Activated CD4-positive, alpha-beta T cell treated with anti-CD3 and anti-CD28 coated beads, Interleukin-2, Interleukin-6, amounts not matched to agents 100 ng/mL and 50 ng/mL, durations not matched to agents 16 hours and 8 hours (primary cell): ENCODE measurements around the gene RYR2.

Experiments used
- DNase-seq: peaks from one replicate; pipeline ENCODE4 v3.0.0-alpha.2; 2020

RYR2 gene

DNA sequence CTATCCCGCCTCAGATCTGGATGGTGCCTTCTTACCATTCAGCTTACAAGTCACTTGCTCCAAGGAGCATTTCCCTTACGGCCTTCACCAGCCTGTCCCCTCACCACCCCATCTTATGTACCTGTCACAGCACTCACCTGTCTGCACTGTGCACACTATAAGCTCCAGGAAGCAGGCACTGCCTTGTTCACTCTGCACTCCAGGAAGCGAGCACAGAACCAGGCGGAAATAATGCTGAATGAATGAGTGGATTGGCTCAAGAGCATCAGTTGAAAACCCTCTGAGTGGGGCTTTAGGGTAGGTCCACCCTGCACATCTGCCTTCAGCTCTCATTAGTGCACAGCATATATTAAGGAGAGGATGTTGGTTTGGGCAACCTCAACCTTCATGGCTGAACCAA lies 8.9 kb upstream of the RYR2 start:
- no peak for DNase-seq

DNA sequence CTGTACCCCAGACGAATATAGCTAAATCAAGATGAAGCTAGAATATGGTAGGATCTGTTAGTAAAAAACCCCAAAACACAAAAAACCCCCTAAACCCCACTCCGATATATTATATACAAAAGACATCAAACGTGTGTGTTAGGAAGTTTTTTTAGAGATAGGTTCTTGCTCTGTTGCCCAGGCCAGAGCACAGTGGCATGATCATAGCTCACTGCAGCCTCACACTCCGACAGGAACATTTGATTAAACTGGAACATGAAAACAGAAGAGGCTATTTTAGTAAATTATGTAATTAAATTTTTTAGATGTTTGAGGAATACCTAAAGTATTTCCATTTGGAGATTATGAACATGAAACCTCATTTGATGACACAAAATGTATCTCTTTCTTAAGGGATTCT lies 8.2 kb upstream of the RYR2 start:
- no peak for DNase-seq

DNA sequence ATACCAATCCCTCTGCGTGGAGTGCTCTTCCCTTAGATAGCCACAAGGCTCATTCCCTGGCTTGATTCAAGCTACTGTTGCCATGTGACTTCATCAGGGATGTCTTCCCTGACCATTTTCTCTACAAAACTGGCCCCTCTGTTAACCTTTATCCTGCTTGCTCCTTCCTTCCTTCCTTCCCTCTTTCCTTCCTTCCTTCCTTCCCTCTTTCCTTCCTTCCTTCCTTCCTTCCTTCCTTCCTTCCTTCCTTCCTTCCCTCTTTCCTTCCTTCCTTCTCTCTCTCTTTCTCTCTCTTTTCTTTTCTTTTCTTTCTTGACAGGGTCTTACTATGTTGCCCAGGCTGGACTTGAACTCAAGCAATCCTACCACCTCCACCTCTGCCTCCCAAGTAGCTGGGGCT lies 6.2 kb upstream of the RYR2 start:
- no peak for DNase-seq

DNA sequence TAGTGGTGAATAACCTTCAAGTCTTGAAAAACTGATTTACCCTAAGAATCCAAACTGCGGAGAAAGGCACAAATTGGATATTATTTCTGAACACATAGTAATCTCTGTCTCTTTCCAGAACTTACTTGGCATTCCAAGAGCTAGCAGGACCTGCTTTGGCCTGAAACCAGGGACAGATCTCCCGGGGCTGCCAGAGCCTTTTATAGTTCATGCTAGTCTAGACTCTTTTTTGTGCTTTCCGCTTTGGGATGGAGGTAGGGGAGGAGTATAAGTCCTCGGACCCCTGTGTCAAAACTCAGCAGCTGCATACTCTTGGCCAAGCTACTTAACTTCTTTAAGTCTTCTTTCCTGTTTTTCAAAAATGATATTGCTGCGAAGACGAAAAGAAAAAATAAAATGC lies 3.8 kb upstream of the RYR2 start:
- DNase-seq, result no peak

DNA sequence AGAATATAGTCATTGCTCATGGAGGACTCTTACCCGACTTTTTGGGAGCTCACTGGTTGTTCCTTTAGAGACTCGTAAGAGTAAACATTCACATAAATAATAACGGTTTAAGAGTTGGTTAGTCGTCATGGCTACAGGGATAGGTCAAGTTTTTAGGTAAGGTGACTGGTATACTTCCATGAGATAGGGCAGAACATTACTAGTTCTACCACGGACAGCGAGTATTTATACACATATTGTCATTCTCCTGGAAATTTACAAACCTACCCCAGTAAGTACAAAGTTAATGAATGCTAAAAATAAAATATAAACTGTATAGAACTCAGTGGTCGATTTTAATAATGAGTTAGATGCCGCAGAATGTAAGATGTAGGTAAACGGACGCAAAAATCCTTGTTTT lies 1.2 kb upstream of the RYR2 start:
- DNase-seq, result no peak

DNA sequence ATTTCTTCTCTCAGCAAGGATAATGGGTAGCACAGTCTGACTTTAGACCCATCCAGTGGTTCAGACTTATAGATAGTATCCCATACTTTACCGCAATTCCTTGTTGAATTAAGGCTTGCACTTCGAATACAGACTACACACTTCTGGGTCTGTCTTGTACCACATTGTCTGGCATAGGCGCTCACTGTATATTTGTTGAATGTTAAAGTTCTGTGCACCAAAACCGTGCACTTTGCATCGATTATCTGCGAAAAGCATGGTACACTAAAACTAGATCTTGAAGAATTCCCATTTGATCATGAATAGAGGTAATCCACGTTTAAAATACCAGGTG lies 556 bp upstream of the RYR2 start:
- no peak for DNase-seq

DNA sequence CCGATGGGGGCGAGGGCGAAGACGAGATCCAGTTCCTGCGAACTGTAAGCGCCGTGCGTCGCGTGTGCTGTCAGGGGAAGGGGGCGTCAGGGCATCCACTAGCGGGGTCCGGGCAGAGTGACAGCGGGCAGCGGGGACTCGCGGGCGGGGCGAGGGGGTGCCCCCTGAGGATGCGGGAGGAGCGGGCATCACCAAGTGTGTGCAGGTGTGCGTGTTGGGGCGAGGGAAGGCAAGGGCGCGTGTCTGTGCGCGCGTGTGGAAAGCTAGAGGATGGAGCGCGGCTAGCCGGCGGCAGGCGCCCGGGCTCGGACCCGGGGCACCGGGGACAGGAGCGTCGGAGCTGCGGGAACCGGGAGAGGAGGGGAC lies 525 bp downstream of the RYR2 start:
- DNase-seq, result no peak

DNA sequence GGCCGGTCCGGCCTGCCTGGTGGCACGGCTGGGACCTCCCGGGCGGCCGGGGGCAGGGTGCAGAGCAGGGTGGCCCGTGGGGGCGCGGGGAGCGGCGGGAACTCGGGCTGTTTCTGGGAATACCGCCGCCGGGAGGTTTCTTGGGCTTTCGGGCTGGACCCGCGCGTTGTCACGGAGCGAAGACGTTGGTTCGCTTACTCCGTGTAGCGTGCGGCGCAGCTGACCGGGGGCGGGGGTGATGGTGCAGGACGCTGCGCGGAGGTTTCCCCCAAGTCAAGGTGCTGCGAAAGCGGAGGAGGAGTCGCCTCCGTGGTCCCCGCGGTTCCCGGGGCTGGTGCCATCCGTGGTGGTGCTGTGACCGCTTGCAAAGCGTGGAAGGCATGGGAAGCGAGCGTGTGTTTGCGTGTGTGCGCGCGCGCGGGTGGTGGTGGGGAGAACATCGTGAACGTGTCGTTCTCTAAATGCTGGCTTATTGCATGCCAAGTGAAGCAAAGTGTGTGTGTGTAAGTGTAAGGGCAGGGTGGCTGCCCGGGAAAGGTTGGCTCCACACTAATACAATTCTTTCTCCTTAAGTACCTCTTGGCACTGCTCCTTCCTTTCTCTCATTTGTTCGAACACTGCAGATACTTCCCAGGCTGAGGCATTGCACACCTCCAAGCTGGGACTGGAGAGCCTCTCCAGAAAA lies 1.1 kb downstream of the RYR2 start:
- no peak for DNase-seq

DNA sequence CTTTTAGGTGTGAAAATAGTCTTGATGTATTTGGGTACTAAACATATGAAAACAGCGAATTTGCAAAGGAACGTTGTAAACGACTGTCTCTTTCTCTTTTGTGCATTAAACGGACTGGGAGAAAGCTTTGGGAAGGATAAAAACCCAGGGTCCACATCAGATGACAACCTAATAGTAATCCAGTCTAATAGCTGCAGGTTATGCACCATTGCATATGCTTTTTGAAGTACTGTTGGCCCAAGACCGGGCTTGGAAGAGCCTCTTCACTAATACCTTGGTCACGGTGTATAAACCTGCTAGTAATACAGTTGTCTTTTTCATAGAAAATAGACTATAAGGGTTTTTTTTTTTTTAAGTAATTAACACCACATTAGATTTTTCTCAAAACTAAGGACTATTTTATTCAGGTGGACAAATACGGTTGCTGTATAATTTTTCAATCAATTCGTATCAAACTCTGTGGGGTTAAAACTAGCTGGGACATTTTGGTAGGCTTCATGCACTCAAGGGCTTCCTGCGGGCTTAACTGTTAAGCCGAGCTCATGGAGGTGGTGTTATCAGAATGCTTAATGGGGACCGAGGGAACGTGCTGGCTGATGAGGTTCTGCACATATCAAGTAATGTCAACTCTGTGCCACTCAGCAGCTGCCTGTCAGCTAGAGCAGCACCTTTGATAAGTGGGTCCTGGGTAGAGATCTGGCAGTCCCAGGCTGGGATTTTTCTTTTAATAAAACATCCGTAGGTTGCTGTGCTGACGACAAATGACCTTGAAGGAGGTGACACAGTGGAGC lies 2.1 kb downstream of the RYR2 start:
- DNase-seq, result no peak

DNA sequence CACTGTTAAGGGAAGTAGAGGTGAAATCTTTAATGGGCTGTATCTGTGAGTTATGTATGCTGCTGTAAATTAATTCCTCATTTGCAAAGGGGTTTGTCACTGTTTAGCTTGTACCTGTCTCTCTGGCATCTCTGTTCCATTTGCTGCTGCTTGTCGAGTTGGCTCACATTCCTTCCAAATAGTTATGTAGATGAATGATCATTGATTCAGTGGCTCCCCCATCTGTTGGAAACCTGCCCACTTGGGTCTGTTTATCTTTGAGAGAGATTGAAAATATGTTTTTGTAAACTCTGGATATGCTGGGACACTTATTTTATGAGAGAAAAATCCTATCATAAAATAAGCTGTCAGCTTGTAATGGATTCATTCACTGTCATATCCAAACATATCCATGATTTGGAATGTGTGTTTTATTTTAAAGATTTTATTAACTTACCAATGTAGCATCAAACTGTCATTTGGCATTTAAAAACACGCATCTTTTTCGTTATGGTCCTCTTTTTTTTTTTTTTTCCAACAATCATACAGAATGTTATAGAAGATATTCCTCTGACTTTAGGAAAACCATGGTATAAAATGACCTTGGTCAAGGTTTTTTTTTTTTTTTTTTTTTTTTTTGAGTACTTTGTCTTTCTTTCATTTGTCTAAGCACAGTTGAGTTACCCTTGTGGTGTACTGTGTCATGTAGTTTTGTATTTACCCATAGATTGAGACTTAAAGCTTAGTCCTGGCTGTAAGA lies 3.5 kb downstream of the RYR2 start:
- DNase-seq, result no peak

DNA sequence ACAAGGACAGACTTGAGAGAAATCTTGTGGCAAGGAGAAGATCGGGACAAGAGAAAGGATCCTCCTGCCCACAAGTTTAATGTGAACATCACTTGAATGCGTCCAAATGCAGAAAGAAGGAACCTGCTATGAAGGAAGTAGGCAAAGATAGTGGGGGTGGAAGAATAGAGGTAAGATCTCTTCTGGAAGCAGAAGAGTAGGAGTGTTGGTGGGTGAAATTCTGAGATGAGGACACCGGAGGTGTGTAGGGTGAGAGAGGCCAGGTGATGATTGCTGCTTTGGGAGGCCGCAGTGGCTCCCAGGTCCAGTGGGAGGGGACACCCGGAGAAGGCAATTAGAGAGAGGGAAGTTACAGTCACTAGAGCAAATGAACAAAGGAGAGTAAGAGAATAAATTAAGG lies 6.8 kb downstream of the RYR2 start:
- no peak for DNase-seq

DNA sequence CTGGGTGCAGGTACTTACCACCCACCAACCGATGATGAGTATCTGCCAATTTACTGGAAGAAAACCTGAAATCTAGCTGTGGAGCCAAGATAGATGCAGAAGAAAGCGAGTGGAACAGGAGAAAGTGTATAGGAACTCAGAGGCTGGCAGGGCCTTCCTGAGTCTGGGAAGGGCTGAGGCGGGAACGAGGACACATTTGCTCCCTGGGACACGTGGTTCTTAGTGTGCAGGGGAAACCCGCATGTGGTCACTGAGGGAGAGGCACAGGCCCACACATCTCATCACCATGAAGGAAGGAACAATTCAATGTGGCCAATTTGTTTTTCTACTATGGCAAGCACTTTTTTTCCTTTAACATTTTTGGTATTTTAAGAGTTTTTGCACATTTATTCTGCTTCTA lies 8.2 kb downstream of the RYR2 start:
- no peak for DNase-seq

DNA sequence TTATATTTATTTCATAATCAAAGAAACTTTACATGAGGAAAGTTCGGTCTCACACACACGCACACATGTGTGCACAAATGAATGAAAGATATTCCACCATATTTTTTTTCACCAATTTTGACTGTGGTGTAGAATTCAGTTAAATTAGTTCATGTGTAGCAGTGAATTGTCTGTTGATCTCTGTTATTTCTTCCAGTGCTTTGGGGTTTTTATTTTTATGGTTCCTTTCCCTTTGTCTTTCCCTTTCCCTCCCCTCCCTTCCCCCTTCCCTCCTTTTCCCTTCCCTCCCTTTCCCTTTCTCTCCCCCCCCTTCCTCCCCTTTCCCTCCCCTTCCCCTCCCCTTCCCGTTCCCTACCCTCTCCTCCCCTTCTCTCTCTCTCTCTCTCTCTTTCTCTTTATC lies 8.9 kb downstream of the RYR2 start:
- no peak for DNase-seq

DNA sequence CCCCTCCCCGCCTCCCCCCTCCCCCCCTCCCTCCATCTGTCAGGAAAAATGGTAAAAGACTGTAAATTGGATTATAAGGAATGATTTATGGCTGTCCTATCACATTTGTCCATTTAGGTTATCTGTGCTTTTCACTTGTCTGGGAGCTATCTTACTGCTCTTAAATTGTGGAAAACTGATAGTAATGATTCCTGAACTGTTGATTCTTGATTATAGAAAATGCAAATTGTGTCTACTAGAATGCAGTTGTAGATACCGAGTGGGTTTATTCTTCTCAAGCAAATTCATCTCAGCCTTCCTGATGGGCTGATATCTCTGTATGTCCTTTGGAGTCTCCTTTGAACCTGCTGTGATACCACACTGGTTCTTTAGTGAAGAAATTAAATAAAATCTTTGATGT lies 12.3 kb downstream of the RYR2 start:
- DNase-seq, result no peak

DNA sequence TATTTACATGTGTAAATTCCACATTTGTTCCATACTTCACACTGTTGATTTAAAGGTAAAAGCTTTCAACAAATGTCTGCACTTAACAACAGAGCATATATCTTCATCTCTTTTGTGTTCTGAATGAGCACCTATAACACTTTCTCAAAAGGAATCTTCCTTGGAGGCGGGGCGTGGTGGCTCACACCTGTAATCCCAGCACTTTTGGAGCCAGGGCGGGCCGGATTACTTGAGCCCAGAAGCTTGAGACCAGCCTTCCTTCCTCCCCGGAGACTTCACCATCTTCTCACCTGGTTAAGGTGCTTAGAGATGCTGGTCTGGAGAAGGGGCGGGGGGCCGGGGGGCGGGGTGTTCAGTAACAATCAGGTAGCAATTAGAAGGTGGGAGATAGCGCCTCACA lies 16.5 kb downstream of the RYR2 start:
- no peak for DNase-seq

DNA sequence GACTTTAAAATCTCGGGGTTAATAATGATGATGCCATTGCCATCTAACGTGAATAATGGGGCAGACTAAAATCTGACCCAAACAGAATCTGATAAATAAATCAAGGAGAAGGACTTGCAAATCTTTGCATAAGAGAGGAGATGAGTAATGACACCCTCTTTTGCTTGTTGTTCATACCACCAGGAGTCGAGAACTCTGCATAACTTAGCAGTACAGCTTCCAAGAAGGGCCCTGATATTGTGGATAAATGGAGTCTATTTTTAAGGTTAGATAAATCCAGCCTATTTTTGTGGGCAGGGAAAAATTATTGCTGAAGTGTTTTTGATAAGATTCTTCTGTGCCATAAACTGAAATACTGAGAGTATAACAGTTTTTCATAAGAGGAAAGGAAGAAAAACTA lies 17.3 kb downstream of the RYR2 start:
- no peak for DNase-seq

DNA sequence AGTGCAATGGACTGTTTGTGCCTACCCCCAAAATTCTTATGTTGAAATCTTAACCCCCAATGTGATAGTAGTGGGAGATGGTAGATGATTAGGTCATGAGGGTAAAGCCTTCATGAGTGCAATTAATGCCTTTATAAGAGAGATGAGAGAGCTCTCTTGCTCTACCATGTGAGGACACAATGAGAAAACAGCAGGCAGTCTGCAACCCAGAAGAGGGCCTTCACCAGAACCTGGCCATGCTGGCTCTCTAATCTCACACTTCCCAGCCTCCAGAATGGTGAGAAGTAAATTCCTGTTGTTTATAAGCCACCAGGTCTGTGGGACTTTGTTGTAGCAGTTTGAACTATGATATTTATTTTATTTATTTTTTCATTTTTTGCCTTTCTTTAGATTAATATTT lies 21.0 kb downstream of the RYR2 start:
- no peak for DNase-seq

DNA sequence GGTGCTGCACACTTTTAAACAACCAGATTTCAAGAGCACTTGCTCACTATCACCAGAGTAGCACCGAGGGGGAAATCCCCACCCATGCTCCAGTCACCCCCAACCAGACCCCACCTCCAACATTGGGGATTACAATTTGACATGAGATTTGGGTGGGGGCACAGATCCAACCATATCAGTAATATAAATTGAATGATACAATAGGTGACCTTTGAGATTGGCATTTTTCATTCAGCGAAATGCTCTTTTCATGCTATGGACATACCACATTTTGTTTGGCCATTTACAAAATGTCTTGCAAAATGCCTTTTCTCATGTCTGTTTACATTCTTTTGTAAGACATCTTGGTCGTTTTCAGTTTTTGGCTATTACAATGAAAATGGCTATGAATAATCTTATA lies 23.9 kb downstream of the RYR2 start:
- DNase-seq, result no peak

DNA sequence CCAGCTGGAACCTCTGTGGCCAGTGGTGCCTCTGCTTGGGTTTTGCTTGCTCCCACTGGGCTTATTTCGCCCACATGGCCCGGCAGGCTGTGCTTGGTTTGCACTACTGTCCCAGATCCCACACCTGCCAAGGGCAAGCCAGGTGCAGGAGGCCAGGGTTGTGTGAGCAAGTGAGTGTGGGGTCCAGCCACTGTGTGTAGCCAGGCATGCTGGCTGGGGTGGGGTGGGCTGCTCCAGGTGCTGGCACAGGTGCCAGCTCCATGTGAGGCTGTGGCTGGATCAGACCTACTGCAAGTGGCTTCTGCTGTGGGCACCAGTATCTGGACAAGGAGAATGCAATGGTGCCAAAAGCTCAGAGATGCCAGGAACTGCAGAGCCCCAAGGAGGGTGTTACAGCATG lies 28.5 kb downstream of the RYR2 start:
- no peak for DNase-seq

DNA sequence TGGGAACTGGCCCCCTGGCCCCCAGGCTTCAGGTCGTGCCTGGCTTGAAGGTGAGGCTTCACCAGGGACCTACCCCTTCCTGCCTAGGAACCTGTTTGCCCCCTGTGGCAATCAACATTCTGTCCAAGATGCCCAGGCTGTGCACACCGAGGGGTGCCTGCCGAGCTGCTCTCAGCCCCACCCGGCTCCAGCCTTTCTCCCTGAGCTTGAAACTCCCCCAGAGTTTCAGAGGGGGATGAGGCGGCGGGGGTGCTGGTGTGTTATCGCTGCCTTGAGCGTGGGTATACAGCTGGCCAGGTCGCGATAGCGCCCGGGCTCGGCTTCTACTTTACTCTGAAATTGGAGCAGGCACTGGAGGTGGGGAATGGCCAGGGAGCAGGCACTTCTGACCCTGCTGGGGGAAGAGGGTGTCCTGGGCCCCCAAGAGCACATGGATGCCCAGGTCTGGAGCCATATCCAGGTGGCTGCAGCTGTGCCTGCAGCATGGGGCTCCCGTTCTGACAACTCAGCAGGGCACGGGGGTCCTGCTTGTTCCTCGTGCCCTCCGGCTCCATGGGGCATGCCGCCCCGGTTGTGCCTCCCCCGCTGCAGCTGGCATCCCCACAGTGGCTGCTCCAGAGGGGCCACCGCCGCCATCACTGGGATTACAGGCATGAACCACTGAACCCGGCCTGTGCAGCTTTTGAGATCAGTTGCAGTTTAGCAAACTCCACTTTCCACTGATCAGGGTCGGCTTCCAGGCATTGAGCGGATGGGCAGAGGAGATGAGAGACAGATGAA lies 29.8 kb downstream of the RYR2 start:
- no peak for DNase-seq

DNA sequence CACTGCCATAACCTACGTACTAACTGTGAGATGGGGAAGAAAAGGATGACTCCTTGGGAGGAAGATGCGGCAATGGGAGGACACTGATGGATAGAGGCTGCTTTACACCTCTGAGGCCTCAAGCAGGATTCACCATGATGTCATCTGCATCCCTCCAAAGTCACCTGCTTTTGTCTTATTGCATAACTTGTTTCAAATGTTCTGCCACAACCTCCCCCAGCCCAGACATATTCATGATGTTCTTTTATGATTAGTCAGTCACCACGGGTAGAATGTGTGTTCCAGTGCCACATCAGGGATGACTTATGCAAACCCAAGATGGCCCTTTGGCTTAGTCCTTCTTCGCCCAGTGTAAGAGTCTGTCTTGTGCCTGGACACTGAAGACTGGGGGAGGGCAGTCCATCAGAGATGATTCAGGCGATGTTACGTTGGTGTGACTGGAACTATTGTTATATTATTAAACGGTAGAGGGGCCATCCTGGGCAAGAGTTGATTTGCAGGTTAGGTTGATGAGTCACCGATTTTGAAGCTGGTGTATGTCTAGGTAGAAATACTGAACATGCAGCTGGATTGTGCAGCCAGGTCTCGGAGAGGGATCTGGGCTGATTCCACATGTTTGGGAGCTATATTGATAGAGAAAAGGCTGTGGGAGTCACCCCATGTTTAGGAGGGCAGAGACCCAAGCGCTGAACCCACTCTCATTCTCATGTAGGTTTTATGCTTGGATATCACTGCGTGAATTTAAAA lies 32.6 kb downstream of the RYR2 start:
- no peak for DNase-seq

DNA sequence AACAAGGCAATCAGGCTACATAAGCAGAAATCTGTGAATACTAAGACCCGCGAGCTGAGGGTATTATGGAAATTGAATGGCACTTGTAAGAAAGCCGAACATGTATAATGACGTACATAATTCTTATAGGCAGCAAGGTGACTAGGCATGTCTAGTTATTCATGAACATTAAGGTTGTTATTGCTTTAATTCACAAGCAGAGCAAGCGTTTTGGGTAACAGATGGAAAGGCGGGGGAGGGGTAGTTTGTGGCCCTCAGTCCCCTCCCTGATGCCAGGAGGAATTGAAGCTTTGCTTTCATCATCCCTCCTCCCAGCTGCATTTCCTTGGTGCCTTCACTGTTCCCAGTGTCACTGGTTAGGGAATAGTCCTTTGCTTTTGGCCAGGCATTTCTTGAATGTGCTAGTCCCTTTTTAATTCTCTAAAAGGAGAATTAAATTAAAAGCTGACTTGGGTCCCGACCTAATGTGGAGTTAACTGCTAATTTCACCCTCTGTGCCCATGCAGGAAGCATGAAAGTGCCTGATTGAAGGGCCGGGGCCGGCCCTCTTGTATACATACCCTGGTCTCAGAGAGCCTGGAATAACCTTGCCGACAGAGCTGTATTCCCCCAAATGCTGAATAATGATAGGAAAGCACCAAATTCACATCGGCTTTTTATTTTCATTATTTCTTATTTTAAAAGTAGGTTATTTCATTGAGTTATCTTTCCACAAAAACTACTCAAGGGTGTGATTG lies 42.5 kb downstream of the RYR2 start:
- DNase-seq, result no peak
